HG03457 (cell line): ENCODE results near the gene CSH1.
"Not testable (repeated sequence)": the region's sequence is repeated elsewhere in the genome, so short reads cannot be mapped to it uniquely, and the experiment has no call there.

Source experiments
- ATAC-seq: cut with Tn5 transposase; IDR thresholded peaks from one replicate; pipeline ENCODE4 v1.9.1; 2021; ENCODE audit warnings: moderate number of reproducible peaks; ENCODE audit not compliant: unreplicated experiment

The CSH1 gene

DNA sequence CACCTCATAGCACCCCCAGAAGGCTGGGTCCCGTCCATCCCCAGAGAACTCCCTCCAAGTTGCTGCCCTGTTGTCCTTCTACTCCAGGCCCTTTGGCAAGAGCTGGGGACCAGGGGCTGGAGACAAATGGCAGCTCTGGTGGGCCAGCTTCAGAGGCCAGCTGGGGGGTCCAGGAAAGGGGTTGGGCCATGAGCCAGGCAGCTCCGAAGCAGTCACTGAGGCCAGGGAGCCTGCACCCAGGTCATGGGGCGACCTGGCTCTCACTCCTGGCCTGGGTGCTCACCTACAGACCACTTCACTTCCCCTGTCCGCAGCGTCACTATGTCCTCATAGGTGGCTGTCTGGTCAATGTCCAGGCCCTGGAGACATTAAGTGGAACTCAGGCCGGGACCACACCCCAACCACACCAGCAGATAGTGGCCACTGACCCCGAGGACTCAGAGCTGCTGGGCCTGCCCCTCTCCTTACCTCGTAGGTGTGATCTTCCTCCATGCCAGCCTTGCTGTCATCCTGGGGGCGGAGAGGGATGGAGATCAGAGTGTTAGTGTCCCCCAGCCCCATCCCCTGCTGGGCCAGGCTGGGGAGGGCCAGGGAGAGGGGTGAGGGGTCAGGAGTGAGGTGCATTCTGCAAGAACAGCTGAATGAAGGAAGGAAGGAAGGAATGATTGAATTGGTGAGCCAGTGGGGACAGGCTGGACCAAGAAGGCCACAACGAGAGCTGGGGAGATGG is 32.8 kb upstream of the CSH1 start:
- ATAC-seq = no peak

DNA sequence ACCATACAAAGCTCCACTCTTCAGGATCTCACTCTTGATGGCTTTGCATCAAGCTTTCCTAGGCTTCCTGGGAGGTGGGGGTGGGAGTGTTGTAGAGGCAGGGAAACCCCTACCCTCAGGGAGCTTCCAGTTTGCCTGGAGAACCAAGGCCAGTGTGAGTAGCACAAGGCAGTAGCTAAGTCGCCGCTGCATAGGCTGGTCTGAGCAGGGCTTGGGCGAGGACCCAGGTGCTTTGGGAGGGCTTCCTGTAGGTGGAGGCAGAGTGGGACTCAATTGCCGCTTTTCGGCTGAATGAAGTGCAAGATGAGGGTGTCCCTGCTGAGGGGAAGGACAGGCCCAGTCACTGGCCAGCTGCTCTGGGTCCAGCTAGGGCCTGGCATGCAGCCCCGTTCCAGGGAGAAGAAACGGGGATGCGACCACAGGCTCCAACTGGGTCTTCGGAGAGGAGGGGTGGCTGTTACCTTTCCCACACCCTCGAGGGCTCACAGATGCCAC is 31.8 kb upstream of the CSH1 start:
- no peak for ATAC-seq

DNA sequence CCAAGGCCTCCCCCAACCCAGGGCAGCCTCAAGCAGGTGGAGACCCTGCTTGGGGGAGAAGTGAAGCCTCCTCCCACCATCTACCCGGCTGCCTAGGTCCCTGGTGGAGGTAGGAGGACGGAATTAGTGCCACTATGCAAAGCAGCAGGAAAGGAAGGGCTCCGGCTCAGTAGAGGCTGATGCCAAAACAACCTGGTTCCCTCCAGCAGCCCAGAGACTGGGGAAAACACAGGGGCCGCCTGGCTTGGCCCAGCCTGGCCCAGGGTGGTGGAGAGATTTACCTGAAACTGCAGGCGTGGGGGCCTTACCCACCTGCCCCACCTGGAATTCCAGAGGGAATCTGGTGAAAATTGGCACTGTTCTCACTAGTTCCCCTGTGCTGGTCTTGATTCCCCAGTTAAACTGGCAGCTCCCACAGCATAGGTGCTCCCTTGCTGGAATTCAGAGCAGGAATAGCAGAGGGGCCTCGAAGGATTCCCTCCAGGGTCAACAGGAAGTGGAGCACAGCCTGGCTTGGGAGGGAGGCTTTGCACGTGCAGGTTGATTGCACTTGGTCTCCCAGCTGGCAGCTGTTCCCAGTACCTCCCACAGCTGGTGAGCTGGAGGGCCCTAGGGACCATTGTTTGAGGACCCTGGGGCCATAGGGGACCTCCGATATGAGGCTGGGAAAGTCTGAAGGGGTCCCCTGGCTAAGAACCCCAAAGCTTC is 31.2 kb upstream of the CSH1 start:
- ATAC-seq = no peak

DNA sequence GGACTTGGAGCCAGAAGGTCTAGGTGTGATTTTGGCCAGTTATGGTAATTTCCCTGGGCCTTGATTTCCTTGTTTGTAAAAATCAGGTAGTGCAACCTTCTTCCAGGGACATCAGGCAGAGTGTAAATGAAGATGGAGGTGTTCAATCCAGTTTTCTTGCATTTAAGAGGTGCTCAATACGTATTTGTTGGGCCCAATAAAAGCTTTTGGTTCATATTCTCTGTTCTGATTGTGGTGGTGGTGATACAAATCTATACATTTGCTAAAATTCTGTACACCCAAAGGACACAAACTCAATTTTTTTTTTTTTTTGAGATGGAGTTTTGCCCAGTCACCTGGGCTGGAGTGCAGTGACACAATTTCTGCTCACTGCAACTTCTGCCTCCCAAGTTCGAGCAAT is 29.8 kb upstream of the CSH1 start:
- ATAC-seq = no peak

DNA sequence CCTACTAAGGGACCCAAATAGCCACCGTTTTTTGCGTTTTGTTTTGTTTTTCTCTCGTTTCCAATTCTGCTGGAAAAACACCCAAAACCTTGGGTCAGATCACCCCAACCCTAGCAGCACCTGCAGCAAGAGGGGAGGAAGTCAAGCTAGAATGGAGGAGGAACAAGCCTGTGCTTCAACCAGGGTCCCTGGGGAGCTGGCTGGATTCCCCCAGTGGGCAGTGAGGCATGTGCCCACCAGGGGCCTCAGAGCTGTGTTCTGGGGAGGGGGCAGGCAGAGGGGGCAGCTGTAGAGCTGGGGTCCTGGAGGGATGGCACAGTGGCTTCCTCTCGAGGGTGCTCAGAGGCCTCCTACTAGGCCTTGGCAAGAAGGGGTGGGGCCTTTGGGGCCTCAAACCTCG is 29.2 kb upstream of the CSH1 start:
- no peak for ATAC-seq

DNA sequence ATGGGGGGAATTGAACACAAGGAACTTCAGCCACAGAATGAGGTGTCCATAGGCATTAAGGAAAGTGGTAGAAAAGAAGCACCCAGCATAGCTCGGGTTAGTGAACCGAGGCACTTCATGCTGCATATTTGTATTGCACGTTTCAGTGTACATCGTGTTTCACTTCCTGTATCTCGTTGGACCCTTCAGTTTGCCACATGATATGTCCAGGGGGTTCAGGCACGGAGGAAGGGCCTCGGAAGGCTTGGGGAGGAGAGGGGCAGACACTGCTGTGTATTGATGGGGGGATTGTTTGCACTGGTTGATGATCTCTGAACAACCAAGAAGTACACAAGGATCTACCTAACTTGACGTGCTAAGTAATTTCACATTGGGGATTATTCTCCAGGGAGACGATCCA is 26.0 kb upstream of the CSH1 start:
- ATAC-seq = not testable (repeated sequence)

DNA sequence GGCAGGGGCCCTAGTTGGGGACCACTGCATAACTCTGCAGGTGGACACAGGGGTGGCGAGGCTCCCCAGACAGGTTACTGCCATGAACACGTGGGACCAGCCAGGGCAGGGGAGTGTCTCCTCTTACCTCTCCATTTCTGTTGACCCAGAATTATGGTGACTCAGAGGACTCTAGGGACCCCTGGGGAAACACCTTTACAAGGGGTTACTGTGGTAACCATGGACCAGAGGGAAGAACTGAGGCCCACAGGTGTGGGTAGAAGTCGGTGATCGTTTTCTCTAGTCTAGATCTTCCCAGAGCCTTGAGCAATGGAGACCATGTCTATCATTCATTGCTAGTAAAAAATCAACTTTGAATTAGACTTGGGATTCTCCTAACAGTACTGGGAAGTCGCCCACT is 24.4 kb upstream of the CSH1 start:
- not testable (repeated sequence) for ATAC-seq

DNA sequence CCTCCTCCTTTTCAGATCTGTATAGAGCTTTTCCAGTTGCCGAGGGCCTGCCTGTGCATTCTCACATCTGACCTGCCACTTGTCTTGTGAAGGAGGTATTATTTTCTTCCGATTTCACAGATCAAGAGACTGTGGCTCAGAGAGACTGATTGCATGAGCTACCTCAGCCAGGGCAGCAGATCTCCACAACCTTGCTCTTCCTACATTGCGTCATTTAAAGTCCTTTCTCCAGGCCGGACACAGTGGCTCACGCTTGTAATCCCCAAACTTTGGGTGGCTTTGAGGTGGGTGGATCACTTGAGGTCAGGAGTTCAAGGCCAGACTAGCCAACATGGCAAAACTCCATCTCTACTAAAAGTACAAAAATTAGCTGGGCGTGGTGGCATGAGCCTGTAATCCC is 23.7 kb upstream of the CSH1 start:
- not testable (repeated sequence) for ATAC-seq

DNA sequence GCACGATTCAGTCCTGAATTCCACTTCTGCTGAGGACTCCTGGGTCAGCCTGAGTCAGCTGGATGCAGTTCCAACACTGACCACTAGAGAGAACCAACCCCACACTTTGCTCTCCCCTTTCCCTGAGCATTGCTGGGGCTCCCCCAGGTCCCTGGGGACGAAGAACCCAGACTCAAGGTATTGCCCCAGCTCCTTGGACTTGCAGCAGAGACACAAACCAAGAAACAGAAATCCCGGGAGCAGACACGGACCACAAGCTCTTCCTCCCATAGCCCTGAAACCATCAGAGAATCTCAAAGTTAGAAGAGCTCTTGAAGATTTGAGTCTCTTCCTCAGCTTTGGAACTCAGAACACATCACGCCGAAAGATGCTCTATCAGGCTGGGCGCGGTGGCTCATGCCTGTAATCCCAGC is 22.9 kb upstream of the CSH1 start:
- ATAC-seq = no peak

DNA sequence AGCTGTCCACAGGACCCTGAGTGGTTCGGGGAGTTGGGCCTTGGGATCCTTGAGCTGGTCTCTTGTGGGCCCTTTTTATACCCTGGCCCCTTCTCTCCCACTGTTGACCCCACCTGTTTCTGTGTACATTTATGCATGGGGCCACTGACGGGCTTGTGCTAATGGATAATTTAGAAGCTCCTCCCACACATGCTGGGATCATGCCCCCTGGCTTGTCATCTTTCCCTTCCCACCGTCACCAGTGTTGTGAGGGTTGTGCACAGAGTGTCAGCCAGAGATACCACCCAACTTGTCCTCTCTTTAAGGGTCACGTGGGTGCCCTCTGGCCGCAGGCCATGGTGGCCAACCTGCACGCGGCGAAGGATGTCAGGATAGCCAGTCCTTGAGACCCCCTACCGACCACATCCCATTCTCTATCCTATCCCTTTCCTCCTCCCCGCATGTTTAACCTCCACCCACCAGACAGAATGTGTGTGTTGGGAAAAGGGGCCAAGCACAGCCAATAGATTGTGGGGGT is 22.5 kb upstream of the CSH1 start, which contains the start of gene GH1:
TSS of gene GH1 (minus strand) at position 51 of the 517 bp plus-strand sequence. CDS start 63 bp downstream, outside the sequence.
- ATAC-seq = not testable (repeated sequence)

DNA sequence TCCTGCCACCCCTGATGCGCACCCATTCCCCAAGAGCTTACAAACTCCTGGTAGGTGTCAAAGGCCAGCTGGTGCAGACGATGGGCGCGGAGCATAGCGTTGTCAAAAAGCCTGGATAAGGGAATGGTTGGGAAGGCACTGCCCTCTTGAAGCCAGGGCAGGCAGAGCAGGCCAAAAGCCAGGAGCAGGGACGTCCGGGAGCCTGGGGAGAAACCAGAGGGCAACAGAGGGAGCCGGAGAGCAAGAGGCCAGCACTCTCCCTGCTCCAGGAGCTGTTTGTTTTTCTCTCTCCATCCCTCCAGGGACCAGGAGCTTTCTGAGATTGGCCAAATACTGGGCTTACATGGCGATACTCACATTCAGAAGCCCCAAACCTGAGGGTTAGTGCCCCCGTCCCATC is 21.9 kb upstream of the CSH1 start:
- no peak for ATAC-seq

DNA sequence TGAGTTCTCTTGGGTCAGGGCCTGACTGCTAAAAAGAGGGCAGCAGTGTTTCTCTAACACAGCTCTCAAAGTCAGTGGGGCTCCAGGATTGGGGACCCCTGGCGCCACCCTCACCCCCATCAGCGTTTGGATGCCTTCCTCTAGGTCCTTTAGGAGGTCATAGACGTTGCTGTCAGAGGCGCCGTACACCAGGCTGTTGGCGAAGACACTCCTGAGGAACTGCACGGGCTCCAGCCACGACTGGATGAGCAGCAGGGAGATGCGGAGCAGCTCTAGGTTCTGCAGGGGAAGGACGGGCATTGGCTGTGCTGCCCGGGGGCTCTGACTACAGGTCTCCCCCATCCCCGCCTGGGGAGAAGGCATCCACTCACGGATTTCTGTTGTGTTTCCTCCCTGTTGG is 21.3 kb upstream of the CSH1 start:
- ATAC-seq = no peak

DNA sequence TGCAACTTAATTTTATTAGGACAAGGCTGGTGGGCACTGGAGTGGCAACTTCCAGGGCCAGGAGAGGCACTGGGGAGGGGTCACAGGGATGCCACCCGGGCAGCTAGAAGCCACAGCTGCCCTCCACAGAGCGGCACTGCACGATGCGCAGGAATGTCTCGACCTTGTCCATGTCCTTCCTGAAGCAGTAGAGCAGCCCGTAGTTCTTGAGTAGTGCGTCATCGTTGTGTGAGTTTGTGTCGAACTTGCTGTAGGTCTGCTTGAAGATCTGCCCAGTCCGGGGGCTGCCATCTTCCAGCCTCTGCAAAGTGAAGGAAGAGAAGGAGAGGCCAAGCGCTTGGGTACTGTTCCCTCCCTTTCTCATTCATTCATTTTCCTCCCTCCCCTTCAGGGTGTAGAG is 20.8 kb upstream of the CSH1 start:
- not testable (repeated sequence) for ATAC-seq

DNA sequence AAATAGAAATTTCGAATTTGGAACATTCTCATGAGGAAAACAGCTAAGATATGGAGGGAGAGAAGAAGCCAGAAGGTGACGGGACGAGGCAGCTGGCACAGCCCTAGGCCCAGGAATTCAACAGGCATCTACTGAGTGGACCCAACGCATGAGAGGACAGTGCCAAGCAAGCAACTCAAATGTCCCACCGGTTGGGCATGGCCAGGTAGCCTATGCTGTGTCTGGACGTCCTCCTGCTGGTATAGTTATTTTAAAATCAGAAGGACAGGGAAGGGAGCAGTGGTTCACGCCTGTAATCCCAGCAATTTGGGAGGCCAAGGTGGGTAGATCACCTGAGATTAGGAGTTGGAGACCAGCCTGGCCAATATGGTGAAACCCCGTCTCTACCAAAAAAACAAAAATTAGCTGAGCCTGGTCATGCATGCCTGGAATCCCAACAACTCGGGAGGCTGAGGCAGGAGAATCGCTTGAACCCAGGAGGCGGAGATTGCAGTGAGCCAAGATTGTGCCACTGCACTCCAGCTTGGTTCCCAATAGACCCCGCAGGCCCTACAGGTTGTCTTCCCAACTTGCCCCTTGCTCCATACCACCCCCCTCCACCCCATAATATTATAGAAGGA is 20.3 kb upstream of the CSH1 start:
- ATAC-seq = no peak

DNA sequence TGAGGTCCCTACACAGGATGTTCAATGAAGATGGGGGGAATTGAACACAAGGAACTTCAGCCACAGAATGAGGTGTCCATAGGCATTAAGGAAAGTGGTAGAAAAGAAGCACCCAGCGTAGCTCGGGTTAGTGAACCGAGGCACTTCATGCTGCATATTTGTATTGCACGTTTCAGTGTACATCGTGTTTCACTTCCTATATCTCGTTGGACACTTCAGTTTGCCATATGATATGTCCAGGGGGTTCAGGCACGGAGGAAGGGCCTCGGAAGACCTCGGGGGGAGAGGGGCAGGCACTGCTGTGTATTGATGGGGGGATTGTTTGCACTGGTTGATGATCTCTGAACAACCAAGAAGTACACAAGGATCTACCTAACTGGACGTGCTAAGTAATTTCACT is 19.4 kb upstream of the CSH1 start:
- ATAC-seq = not testable (repeated sequence)

DNA sequence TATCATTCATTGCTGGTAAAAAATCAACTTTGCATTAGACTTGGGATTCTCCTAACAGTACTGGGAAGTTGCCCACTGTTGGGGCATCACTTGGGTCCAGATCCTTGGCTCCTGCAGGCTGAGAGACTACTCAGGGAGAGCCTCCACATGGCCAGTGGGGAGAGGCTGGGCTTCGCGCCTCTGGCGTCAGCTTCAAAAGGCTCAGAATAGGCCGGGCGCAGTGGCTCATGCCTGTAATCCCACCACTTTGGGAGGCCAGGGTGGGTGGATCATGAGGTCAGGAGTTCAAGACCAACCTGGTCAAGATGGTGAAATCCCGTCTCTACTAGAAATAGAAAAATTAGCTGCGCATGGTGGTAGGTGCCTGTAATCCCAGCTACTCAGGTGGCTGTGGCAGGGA is 18.1 kb upstream of the CSH1 start:
- no peak for ATAC-seq

DNA sequence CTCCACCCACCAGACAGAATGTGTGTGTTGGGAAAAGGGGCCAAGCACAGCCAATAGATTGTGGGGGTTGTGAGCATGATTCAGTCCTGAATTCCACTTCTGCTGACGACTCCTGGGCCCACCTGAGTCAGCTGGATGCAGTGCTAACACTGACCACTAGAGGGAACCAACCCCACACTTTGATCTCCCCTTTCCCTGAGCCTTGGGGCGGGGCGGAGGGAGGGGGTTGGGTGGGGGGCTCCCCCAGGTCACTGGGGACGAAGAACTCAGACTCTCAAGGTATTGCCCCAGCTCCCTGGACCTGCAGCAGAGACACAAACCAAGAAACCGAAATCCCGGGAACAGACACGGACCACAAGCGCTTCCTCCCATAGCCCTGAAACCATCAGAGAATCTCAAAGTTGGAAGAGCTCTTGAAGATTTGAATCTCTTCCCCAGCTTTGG is 15.3 kb upstream of the CSH1 start:
- ATAC-seq = no peak

DNA sequence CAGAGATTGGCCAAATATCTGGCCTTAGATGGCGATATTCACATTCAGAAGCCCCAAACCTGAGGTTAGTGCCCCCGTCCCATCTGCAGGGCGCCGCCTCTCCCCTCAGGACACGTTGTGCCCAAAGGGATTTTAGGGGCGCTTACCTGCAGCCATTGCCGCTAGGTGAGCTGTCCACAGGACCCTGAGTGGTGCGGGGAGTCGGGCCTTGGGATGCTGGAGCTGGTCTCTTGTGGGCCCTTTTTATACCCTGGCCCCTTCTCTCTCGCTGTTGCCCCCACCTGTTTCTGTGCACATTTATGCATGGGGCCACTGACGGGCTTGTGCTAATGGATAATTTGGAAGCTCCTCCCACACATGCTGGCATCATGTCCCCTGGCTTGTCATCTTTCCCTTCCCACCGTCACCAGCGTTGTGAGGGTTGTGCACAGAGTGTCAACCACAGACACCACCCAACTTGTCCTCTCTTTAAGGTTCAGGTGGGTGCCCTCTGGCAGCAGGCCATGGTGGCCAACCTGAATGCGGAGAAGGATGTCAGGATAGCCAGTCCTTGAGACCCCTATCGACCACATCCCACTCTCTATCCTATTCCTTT is 14.8 kb upstream of the CSH1 start, which contains the start of gene CSHL1:
TSS of gene CSHL1 (minus strand) at position 218 of the 595 bp plus-strand sequence. CDS start at position 156, 62 bp downstream.
- no peak for ATAC-seq

DNA sequence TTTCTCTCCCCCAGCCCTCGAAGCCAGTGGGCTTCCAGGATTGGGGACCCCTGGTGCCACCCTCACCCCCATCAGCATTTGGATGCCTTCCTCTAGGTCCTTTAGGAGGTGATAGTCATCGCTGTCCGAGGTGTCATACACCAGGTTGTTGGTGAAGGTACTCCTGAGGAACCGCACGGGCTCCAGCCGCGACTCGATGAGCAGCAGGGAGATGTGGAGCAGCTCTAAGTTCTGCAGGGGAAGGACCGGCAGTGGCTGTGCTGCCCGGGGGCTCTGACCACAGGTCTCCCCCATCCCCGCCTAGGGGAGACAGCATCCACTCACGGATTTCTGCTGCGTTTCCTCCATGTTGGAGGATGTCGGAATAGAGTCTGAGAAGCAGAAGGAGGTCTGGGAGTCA is 13.7 kb upstream of the CSH1 start:
- ATAC-seq = no peak

DNA sequence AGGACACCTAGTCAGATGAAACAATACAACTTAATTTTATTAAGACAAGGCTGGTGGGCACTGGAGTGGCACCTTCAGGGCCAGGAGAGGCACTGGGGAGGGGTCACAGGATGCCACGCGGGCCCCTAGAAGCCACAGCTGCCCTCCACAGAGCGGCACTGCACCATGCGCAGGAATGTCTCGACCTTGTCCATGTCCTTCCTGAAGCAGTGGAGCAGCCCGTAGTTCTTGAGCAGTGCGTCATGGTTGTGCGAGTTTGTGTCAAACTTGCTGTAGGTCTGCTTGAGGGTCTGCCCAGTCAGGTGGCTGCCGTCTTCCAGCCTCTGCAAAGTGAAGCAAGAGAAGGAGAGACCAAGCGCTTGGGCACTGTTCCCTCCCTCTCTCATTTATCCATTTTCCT is 13.2 kb upstream of the CSH1 start:
- ATAC-seq = not testable (repeated sequence)
